ENCODE data around the gene EXOSC3.
"Not testable (repeated sequence)": the region's sequence is repeated elsewhere in the genome, so short reads cannot be mapped to it uniquely, and the experiment has no call there.

The EXOSC3 gene

DNA sequence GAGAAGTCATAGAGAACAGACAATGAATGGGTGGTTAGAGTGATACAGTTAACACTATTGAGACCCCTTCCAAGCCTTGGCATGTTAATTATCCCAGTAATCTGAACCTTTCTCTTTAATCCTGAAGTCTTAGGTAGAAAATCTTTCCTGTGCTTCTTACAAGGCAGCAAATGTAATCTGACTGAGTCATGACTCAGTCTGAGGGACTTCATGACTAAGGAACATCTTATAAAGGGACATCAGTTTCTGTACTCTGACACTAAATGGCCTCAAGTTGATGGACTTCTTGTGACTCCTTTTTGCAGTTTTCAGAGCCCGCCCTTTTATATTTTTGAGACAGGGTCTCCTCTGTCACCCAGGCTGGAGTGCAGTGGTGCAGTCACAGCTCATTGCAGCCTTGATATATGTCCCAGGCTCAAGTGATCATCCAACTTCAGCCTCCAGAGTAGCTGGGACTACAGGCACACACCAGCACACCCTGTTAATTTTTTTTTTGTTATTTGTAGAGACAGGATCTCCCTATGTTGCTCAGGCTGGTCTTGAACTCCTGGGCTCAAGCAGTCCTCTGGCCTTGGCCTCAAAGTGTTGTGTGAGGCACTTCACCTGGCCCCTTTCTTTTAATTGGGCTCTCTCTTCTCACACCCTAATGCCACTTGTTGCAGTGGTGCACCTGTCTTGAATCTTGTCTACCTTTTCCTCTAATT is 9.5 kb downstream of the EXOSC3 start:
- no peak overlapping the region for H3K4me3 ChIP-seq (ENCODE audit: low read depth, low read length)
- TF ChIP-seq, protein P1, sequence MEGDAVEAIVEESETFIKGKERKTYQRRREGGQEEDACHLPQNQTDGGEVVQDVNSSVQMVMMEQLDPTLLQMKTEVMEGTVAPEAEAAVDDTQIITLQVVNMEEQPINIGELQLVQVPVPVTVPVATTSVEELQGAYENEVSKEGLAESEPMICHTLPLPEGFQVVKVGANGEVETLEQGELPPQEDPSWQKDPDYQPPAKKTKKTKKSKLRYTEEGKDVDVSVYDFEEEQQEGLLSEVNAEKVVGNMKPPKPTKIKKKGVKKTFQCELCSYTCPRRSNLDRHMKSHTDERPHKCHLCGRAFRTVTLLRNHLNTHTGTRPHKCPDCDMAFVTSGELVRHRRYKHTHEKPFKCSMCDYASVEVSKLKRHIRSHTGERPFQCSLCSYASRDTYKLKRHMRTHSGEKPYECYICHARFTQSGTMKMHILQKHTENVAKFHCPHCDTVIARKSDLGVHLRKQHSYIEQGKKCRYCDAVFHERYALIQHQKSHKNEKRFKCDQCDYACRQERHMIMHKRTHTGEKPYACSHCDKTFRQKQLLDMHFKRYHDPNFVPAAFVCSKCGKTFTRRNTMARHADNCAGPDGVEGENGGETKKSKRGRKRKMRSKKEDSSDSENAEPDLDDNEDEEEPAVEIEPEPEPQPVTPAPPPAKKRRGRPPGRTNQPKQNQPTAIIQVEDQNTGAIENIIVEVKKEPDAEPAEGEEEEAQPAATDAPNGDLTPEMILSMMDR (conservative IDR thresholded peaks at IDR 0.05; ENCODE audit: low read depth, low read length): no peak
- no peak for DNase-seq (ENCODE audit: low read depth)

DNA sequence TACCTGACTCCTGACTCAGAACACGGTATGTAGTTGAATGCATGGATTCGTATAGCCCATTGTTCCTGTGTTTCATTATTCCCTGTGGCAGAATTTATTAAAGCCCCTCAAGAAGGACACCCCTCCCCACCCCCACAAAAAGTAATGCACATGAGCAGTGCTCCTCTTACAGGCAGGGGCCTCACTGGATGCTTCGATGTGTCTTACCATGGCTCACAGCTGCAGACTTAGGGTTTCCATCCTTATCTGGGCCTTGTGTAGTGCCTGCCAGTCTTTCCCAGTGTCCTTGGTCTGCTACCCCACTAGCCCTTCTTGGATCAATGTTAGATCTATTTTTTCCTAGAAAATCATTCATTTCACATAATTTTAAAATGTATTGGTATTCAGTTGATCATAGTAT is 14.9 kb downstream of the EXOSC3 start:
- TF ChIP-seq, protein P1 (conservative IDR thresholded peaks at IDR 0.05; ENCODE audit: low read depth, low read length): no peak
- no peak for DNase-seq (ENCODE audit: low read depth)

DNA sequence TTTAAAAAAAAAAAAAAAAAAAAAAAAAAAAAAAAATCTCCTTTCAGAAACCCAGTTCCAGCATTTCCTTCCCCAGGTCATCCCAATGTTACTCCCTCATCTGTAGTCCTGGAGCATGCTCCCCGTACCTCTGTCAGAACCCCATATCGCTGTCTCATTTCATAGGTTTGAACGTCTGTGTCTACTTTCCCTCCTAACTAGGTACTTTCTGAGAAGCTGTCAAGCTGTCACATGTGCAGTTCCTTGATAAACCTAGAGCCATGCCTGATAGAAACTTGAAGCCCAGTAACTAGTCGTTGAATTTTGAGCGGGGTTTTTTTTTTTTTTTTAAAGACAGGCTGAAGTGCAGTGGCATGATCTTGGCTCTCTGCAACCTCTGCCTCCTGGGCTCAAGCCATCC is 15.6 kb downstream of the EXOSC3 start:
- no peak for DNase-seq (ENCODE audit: low read depth)
- TF ChIP-seq, protein P1 (conservative IDR thresholded peaks at IDR 0.05; ENCODE audit: low read depth, low read length): no peak

More for the DNA sequence above, 14.9 kb downstream of the EXOSC3 start:
- no peak overlapping the region for H3K4me3 ChIP-seq (ENCODE audit: low read depth, low read length)

DNA sequence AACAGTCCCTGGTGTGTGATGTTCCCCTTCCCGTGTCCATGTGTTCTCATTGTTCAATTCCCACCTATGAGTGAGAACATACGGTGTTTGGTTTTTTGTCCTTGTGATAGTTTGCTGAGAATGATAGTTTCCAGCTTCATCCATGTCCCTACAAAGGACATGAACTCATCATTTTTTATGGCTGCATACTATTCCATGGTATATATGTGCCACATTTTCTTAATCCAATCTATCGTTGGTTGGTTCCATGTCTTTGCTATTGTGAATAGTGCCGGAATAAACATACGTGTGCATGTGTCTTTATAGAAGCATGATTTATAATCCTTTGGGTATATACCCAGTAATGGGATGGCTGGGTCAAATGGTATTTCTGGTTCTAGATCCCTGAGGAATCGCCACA is 19.6 kb downstream of the EXOSC3 start:
- H3K4me3 ChIP-seq (ENCODE audit: low read depth, low read length); DNase-seq (ENCODE audit: low read depth): not testable (repeated sequence)

More for the DNA sequence above, 15.6 kb downstream of the EXOSC3 start:
- H3K4me3 ChIP-seq (ENCODE audit: low read depth, low read length): no peak overlapping the region

DNA sequence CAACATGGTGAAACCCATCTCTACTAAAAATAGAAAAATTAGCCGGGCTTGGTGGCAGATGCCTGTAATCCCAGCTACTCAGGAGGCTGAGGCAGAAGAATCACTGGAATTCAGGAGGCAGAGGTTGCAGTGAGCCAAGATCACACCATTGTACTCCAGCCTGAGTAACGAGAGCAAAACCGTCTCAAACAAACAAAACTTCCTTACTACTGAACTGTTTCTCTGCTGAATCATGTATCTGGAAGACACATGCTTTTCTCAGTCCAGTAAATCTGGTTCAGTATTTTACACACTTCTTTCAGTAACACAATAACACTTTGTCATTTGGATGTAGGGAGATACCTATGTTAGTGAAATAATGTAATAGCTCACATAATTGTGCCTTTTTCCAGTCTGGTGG is 23.4 kb downstream of the EXOSC3 start:
- peak; percentile 88 for DNase-seq (ENCODE audit: low read depth)
- no peak overlapping the region for H3K4me3 ChIP-seq (ENCODE audit: low read depth, low read length)
- TF ChIP-seq, protein P1 (conservative IDR thresholded peaks at IDR 0.05; ENCODE audit: low read depth, low read length): no peak

DNA sequence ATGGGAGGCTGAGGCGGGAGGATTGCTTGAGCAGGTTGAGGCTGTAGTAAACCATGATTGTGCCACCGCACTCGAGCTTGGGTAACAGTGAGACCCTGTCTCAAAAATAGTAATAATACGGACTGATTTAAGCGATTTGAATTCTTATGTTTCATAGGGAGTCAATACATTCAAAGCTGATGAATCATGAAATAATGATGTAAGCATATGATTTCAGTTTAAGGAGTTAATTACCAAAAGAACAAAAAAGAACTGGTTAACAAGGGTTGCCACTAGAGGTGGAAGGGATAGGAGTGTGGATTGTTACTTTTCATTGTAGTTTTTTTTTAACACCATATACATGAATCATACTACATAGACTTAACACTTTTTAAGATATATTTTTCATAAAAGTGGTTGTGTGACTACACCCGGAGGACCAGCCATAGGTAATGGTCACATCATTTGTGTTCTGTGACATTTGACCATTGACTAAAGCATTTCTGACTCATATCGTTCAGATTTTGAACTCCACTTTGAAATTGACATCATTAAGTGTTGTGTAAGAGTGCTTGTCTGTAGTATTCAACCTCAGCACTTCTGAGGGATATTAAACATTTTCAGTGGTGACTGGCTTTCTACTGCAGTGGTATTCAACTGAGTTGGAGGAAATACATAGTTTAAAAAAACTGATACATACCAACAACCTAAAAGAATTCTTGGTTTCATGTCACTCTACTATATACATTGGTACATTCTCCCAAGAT is 24.3 kb downstream of the EXOSC3 start:
- DNase-seq (ENCODE audit: low read depth): peak; percentile 86

DNA sequence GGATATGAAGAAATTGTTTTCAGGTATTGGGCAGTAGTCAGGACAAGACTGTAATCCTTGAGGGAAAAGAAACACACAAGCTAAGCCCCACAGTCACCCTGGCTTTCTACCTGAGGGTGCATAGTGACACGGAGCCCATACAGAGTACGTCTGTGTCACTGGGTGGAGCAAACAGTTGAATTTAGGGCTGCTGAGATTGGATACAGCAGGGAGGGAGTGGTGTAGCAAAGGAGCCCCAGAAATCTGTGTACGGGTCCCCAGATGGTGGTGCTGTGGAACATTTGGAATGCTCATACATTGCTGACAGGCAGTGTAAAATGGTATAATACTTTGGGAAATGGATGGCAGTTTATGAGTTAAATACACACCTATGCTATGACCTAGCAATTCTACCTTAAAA is 26.1 kb downstream of the EXOSC3 start:
- TF ChIP-seq, protein P1 (conservative IDR thresholded peaks at IDR 0.05; ENCODE audit: low read depth, low read length): no peak
- no peak for DNase-seq (ENCODE audit: low read depth)
- H3K4me3 ChIP-seq (ENCODE audit: low read depth, low read length): no peak overlapping the region

More for the DNA sequence above, 24.3 kb downstream of the EXOSC3 start:
- TF ChIP-seq, protein P1 (conservative IDR thresholded peaks at IDR 0.05; ENCODE audit: low read depth, low read length): no peak
- no peak overlapping the region for H3K4me3 ChIP-seq (ENCODE audit: low read depth, low read length)
